Stimulated activated naive B cell treated with anti-CD40 and anti-IgM and Interleukin-4, amounts not matched to agents 10 μg/mL and 1 μg/mL and 100 μg/mL, for 72 hours (primary cell): ENCODE results near the gene KMT2A.
A peak's percentile ranks its signal among the peaks of the same experiment; 100 is the strongest.

Experiments used
- ATAC-seq, 2 donors: fragments of 150-1000 bp; cut with Tn5 transposase; replicated peaks; 2 replicates each; pipeline ENCODE4 v1.10.0; 2021; ENCODE audit warnings: moderate library complexity in 1 of 2
- DNase-seq: peaks from one replicate; pipeline ENCODE4 v3.0.0; 2021
- H3K27ac Mint-ChIP-seq: one replicate; pipeline ENCODE4 v1.8.0; 2022; ENCODE audit warnings: mild to moderate bottlenecking, mixed read lengths
- H3K27me3 Mint-ChIP-seq, 2 donors: one replicate each; pipeline ENCODE4 v1.8.0; 2022; ENCODE audit warnings: mixed read lengths in 2 of 2
- H3K36me3 Mint-ChIP-seq, 2 donors: one replicate each; pipeline ENCODE4 v1.8.0; 2022; ENCODE audit warnings: mixed read lengths in 2 of 2, mild to moderate bottlenecking in 1 of 2
- H3K4me1 Mint-ChIP-seq, 2 donors: one replicate each; pipeline ENCODE4 v1.8.0; 2022; ENCODE audit warnings: mixed read lengths in 2 of 2, mild to moderate bottlenecking in 1 of 2
- H3K4me3 Mint-ChIP-seq, 2 donors: one replicate each; pipeline ENCODE4 v1.8.0; 2022; ENCODE audit warnings: mild to moderate bottlenecking in 2 of 2, mixed read lengths in 2 of 2, moderate library complexity in 1 of 2
- H3K9me3 Mint-ChIP-seq, 2 donors: one replicate each; pipeline ENCODE4 v1.8.0; 2022; ENCODE audit warnings: mixed read lengths in 2 of 2, mild to moderate bottlenecking in 1 of 2

Gene KMT2A

GRCh38 chr11:118528511-118528910 lies 92.2 kb downstream of the KMT2A start:
- no peak overlapping the region for H3K4me3 Mint-ChIP-seq
- ATAC-seq (no peak), DNase-seq (no peak)
- H3K9me3 Mint-ChIP-seq: no peaks in the 10 kb centered on the region
- H3K4me1 Mint-ChIP-seq: peaks cover 29 to 34% of the 10 kb centered on the region in 2 donors
- no peaks in the 10 kb centered on the region for H3K27me3 Mint-ChIP-seq
- H3K36me3 Mint-ChIP-seq: peaks cover 18 to 26% of the 10 kb centered on the region in 2 donors
- H3K27ac Mint-ChIP-seq: no peak overlapping the region

- Mint-ChIP-seq H3K27ac (no peak overlapping the region), H3K9me3 (no peaks in the 10 kb centered on the region), H3K27me3 (no peaks in the 10 kb centered on the region), H3K4me1 (peaks cover 26 to 31% of the 10 kb centered on the region in 2 donors), H3K36me3 (peaks cover 9 to 17% of the 10 kb centered on the region in 2 donors), H3K4me3 (peak overlapping the region; percentile 89 to 91)
- ATAC-seq (no peak), DNase-seq (no peak)
Measured at GRCh38 chr11:118529584-118530175, 93.4 kb downstream of the KMT2A start.

- DNase-seq (no peak), ATAC-seq (no peak)
- Mint-ChIP-seq H3K4me1 (peaks cover 22 to 27% of the 10 kb centered on the region in 2 donors), H3K27me3 (no peaks in the 10 kb centered on the region), H3K9me3 (no peaks in the 10 kb centered on the region), H3K27ac (peak overlapping the region; percentile 25), H3K36me3 (peaks cover 6 to 12% of the 10 kb centered on the region in 2 donors), H3K4me3 (peak overlapping the region; percentile 89 to 91)
Measured at GRCh38 chr11:118530180-118530682, 93.9 kb downstream of the KMT2A start.

- Mint-ChIP-seq H3K4me3 (peak within 1 kb of the TSS; percentile 89 to 91), H3K4me1 (peaks cover 22 to 27% of the 10 kb centered on the region in 2 donors), H3K36me3 (peaks cover 6 to 12% of the 10 kb centered on the region in 2 donors), H3K27ac (peak within 1 kb of the TSS; percentile 81), H3K9me3 (no peaks in the 10 kb centered on the region), H3K27me3 (no peaks in the 10 kb centered on the region)
- DNase-seq: peak; percentile 60
- ATAC-seq: peak; percentile 81 to 86
Measured at GRCh38 chr11:118530683-118531596, 94.6 kb downstream of the KMT2A start, which contains the start of gene TMEM25. TMEM25 (plus strand) TSS chr11:118531192; CDS start chr11:118531802, 610 bp downstream.

GRCh38 chr11:118531597-118532084 lies 95.3 kb downstream of the KMT2A start:
- peaks cover 6 to 12% of the 10 kb centered on the region in 2 donors for H3K36me3 Mint-ChIP-seq
- H3K9me3 Mint-ChIP-seq: no peaks in the 10 kb centered on the region
- ATAC-seq (peak; percentile 14 to 23), DNase-seq (no peak)
- no peaks in the 10 kb centered on the region for H3K27me3 Mint-ChIP-seq
- peak overlapping the region; percentile 81 for H3K27ac Mint-ChIP-seq
- H3K4me1 Mint-ChIP-seq: peaks cover 22 to 27% of the 10 kb centered on the region in 2 donors
- H3K4me3 Mint-ChIP-seq: peak overlapping the region; percentile 89 to 91

- peaks cover 22 to 27% of the 10 kb centered on the region in 2 donors for H3K4me1 Mint-ChIP-seq
- H3K27ac Mint-ChIP-seq: no peak overlapping the region
- peaks cover 6 to 12% of the 10 kb centered on the region in 2 donors for H3K36me3 Mint-ChIP-seq
- peak overlapping the region; percentile 89 to 91 for H3K4me3 Mint-ChIP-seq
- no peaks in the 10 kb centered on the region for H3K9me3 Mint-ChIP-seq
- ATAC-seq (no peak), DNase-seq (no peak)
- H3K27me3 Mint-ChIP-seq: no peaks in the 10 kb centered on the region
Measured at GRCh38 chr11:118532091-118532490, 95.8 kb downstream of the KMT2A start.

- H3K27ac Mint-ChIP-seq: peak overlapping the region; percentile 9
- H3K9me3 Mint-ChIP-seq: no peaks in the 10 kb centered on the region
- ATAC-seq (no peak), DNase-seq (no peak)
- H3K36me3 Mint-ChIP-seq: peaks cover 0 to 6% of the 10 kb centered on the region in 2 donors
- H3K27me3 Mint-ChIP-seq: no peaks in the 10 kb centered on the region
- peaks cover 22 to 27% of the 10 kb centered on the region in 2 donors for H3K4me1 Mint-ChIP-seq
- no peak overlapping the region for H3K4me3 Mint-ChIP-seq
Measured at GRCh38 chr11:118532852-118533768, 96.8 kb downstream of the KMT2A start.

GRCh38 chr11:118533769-118534729 lies 97.8 kb downstream of the KMT2A start:
- peaks cover 21 to 26% of the 10 kb centered on the region in 2 donors for H3K4me1 Mint-ChIP-seq
- no peaks in the 10 kb centered on the region for H3K27me3 Mint-ChIP-seq
- no peaks in the 10 kb centered on the region for H3K9me3 Mint-ChIP-seq
- peaks cover 3 to 6% of the 10 kb centered on the region in 2 donors for H3K36me3 Mint-ChIP-seq
- H3K27ac Mint-ChIP-seq: no peak overlapping the region
- no peak overlapping the region for H3K4me3 Mint-ChIP-seq
- ATAC-seq: no peak
- DNase-seq: no peak

- no peak for DNase-seq
- Mint-ChIP-seq H3K4me1 (peaks cover 10 to 14% of the 10 kb centered on the region in 2 donors), H3K27me3 (no peaks in the 10 kb centered on the region), H3K27ac (no peak overlapping the region), H3K36me3 (peaks cover 5 to 6% of the 10 kb centered on the region in 2 donors), H3K4me3 (no peak overlapping the region), H3K9me3 (no peaks in the 10 kb centered on the region)
- ATAC-seq: no peak
Measured at GRCh38 chr11:118535261-118535660, 99.0 kb downstream of the KMT2A start.

- ATAC-seq (no peak), DNase-seq (no peak)
- Mint-ChIP-seq H3K4me3 (no peak overlapping the region), H3K4me1 (peaks cover 4 to 5% of the 10 kb centered on the region in 2 donors), H3K27me3 (no peaks in the 10 kb centered on the region), H3K36me3 (peaks cover 12 to 13% of the 10 kb centered on the region in 2 donors), H3K27ac (no peak overlapping the region), H3K9me3 (no peaks in the 10 kb centered on the region)
Measured at GRCh38 chr11:118536726-118537125, 100.4 kb downstream of the KMT2A start.

- no peak for ATAC-seq
- no peaks in the 10 kb centered on the region for H3K9me3 Mint-ChIP-seq
- H3K36me3 Mint-ChIP-seq: peaks cover 12 to 19% of the 10 kb centered on the region in 2 donors
- no peaks in the 10 kb centered on the region for H3K27me3 Mint-ChIP-seq
- no peak overlapping the region for H3K27ac Mint-ChIP-seq
- no peak for DNase-seq
- no peaks in the 10 kb centered on the region for H3K4me1 Mint-ChIP-seq
- no peak overlapping the region for H3K4me3 Mint-ChIP-seq
Measured at GRCh38 chr11:118537409-118537980, 101.2 kb downstream of the KMT2A start.

- Mint-ChIP-seq H3K36me3 (peaks cover 27 to 31% of the 10 kb centered on the region in 2 donors), H3K27me3 (no peaks in the 10 kb centered on the region), H3K4me3 (no peak overlapping the region), H3K4me1 (no peaks in the 10 kb centered on the region), H3K27ac (no peak overlapping the region), H3K9me3 (no peaks in the 10 kb centered on the region)
- DNase-seq (no peak), ATAC-seq (no peak)
Measured at GRCh38 chr11:118544010-118544646, 107.8 kb downstream of the KMT2A start.
